ENCODE measurements around the gene PMVK. TPM values are rescaled to one million over a fixed set of nuclear protein-coding genes. Genes with fewer than 3 reads are reported as not detected.

Gene PMVK
- total RNA-seq, 1 donor from 2014 or later, result 42.5 TPM

- Mint-ChIP-seq H3K4me3 (peak overlapping the region; percentile 94), H3K9me3 (no peaks in the 10 kb centered on the region), H3K27me3 (ENCODE audit: insufficient read depth) (peaks cover 2% of the 10 kb centered on the region), H3K4me1 (ENCODE audit: low read depth) (peaks cover 65% of the 10 kb centered on the region), H3K36me3 (ENCODE audit: low read depth) (peaks cover 15% of the 10 kb centered on the region), H3K27ac (peak overlapping the region; percentile 100)
- DNase-seq (ENCODE audit: low spot score), result no peak
- intact Hi-C loops (cut with micrococcal nuclease), result loop anchor here (2.0 kb wide), 1 partner anchor 396 kb away; the partner anchor contains the start of gene UBE2Q1
Measured at GRCh38 chr1:154954541-154954940, 18.0 kb upstream of the PMVK start.

- Mint-ChIP-seq H3K27ac (peak overlapping the region; percentile 100), H3K9me3 (no peaks in the 10 kb centered on the region), H3K27me3 (ENCODE audit: insufficient read depth) (peaks cover 2% of the 10 kb centered on the region), H3K4me3 (peak overlapping the region; percentile 94), H3K4me1 (ENCODE audit: low read depth) (peaks cover 68% of the 10 kb centered on the region), H3K36me3 (ENCODE audit: low read depth) (peaks cover 16% of the 10 kb centered on the region)
- intact Hi-C loops (cut with micrococcal nuclease), result loop anchor here (2.0 kb wide), 1 partner anchor 395 kb away; the partner anchor contains the start of gene UBE2Q1
- DNase-seq (ENCODE audit: low spot score), result no peak
Measured at GRCh38 chr1:154953611-154954038, 17.1 kb upstream of the PMVK start.

GRCh38 chr1:154952664-154953063 is 16.1 kb upstream of the PMVK start:
- peak overlapping the region; percentile 79 for H3K4me3 Mint-ChIP-seq
- intact Hi-C loops (cut with micrococcal nuclease), result no loop called here
- no peak for DNase-seq (ENCODE audit: low spot score)
- peak overlapping the region; percentile 88 for H3K27ac Mint-ChIP-seq
- no peaks in the 10 kb centered on the region for H3K9me3 Mint-ChIP-seq
- H3K27me3 Mint-ChIP-seq (ENCODE audit: insufficient read depth), result peaks cover 2% of the 10 kb centered on the region
- H3K36me3 Mint-ChIP-seq (ENCODE audit: low read depth), result peaks cover 18% of the 10 kb centered on the region
- peaks cover 67% of the 10 kb centered on the region for H3K4me1 Mint-ChIP-seq (ENCODE audit: low read depth)

- peaks cover 67% of the 10 kb centered on the region for H3K4me1 Mint-ChIP-seq (ENCODE audit: low read depth)
- H3K4me3 Mint-ChIP-seq, result peak overlapping the region; percentile 79
- intact Hi-C loops (cut with micrococcal nuclease), result no loop called here
- peaks cover 2% of the 10 kb centered on the region for H3K27me3 Mint-ChIP-seq (ENCODE audit: insufficient read depth)
- H3K27ac Mint-ChIP-seq, result peak overlapping the region; percentile 88
- DNase-seq (ENCODE audit: low spot score), result peak; percentile 47
- H3K36me3 Mint-ChIP-seq (ENCODE audit: low read depth), result peaks cover 19% of the 10 kb centered on the region
- H3K9me3 Mint-ChIP-seq, result no peaks in the 10 kb centered on the region
Measured at GRCh38 chr1:154951901-154952657, 15.6 kb upstream of the PMVK start.

- Mint-ChIP-seq H3K4me3 (no peak overlapping the region), H3K36me3 (ENCODE audit: low read depth) (peaks cover 23% of the 10 kb centered on the region), H3K4me1 (ENCODE audit: low read depth) (peaks cover 47% of the 10 kb centered on the region), H3K27ac (no peak overlapping the region), H3K9me3 (no peaks in the 10 kb centered on the region), H3K27me3 (ENCODE audit: insufficient read depth) (no peaks in the 10 kb centered on the region)
- intact Hi-C loops (cut with micrococcal nuclease), result no loop called here
- DNase-seq (ENCODE audit: low spot score), result no peak
Measured at GRCh38 chr1:154948079-154948478, 11.6 kb upstream of the PMVK start.

- no peak overlapping the region for H3K4me3 Mint-ChIP-seq
- peaks cover 23% of the 10 kb centered on the region for H3K36me3 Mint-ChIP-seq (ENCODE audit: low read depth)
- peaks cover 52% of the 10 kb centered on the region for H3K4me1 Mint-ChIP-seq (ENCODE audit: low read depth)
- H3K27ac Mint-ChIP-seq, result peak overlapping the region; percentile 60
- no peaks in the 10 kb centered on the region for H3K9me3 Mint-ChIP-seq
- intact Hi-C loops (cut with micrococcal nuclease), result no loop called here
- no peaks in the 10 kb centered on the region for H3K27me3 Mint-ChIP-seq (ENCODE audit: insufficient read depth)
- no peak for DNase-seq (ENCODE audit: low spot score)
Measured at GRCh38 chr1:154945962-154946850, 9.7 kb upstream of the PMVK start.

- no peaks in the 10 kb centered on the region for H3K27me3 Mint-ChIP-seq (ENCODE audit: insufficient read depth)
- peaks cover 19% of the 10 kb centered on the region for H3K36me3 Mint-ChIP-seq (ENCODE audit: low read depth)
- H3K27ac Mint-ChIP-seq, result no peak overlapping the region
- H3K4me1 Mint-ChIP-seq (ENCODE audit: low read depth), result peaks cover 52% of the 10 kb centered on the region
- no peak overlapping the region for H3K4me3 Mint-ChIP-seq
- H3K9me3 Mint-ChIP-seq, result no peaks in the 10 kb centered on the region
- intact Hi-C loops (cut with micrococcal nuclease), result no loop called here
- DNase-seq (ENCODE audit: low spot score), result no peak
Measured at GRCh38 chr1:154945160-154945961, 8.8 kb upstream of the PMVK start.

- peaks cover 57% of the 10 kb centered on the region for H3K4me1 Mint-ChIP-seq (ENCODE audit: low read depth)
Measured at GRCh38 chr1:154944401-154945159, 8.1 kb upstream of the PMVK start.

GRCh38 chr1:154943649-154944400 is 7.3 kb upstream of the PMVK start:
- Mint-ChIP-seq H3K4me1 (ENCODE audit: low read depth) (peaks cover 62% of the 10 kb centered on the region), H3K27me3 (ENCODE audit: insufficient read depth) (no peaks in the 10 kb centered on the region), H3K27ac (peak overlapping the region; percentile 93), H3K9me3 (no peaks in the 10 kb centered on the region), H3K4me3 (peak overlapping the region; percentile 0), H3K36me3 (ENCODE audit: low read depth) (peaks cover 18% of the 10 kb centered on the region)
- peak; percentile 29 for DNase-seq (ENCODE audit: low spot score)
- intact Hi-C loops (cut with micrococcal nuclease), result no loop called here

More at GRCh38 chr1:154944401-154945159, 8.1 kb upstream of the PMVK start:
- H3K27ac Mint-ChIP-seq, result peak overlapping the region; percentile 93
- intact Hi-C loops (cut with micrococcal nuclease), result no loop called here
- no peak overlapping the region for H3K4me3 Mint-ChIP-seq
- DNase-seq (ENCODE audit: low spot score), result no peak
- H3K27me3 Mint-ChIP-seq (ENCODE audit: insufficient read depth), result no peaks in the 10 kb centered on the region
- H3K9me3 Mint-ChIP-seq, result no peaks in the 10 kb centered on the region
- H3K36me3 Mint-ChIP-seq (ENCODE audit: low read depth), result peaks cover 18% of the 10 kb centered on the region

GRCh38 chr1:154941333-154942013 is 5.0 kb upstream of the PMVK start:
- H3K36me3 Mint-ChIP-seq (ENCODE audit: low read depth), result peaks cover 10% of the 10 kb centered on the region
- H3K27me3 Mint-ChIP-seq (ENCODE audit: insufficient read depth), result no peaks in the 10 kb centered on the region
- H3K4me3 Mint-ChIP-seq, result peak overlapping the region; percentile 70
- no peak for DNase-seq (ENCODE audit: low spot score)
- intact Hi-C loops (cut with micrococcal nuclease), result no loop called here
- no peaks in the 10 kb centered on the region for H3K9me3 Mint-ChIP-seq
- peak overlapping the region; percentile 93 for H3K27ac Mint-ChIP-seq
- H3K4me1 Mint-ChIP-seq (ENCODE audit: low read depth), result peaks cover 74% of the 10 kb centered on the region

- Mint-ChIP-seq H3K9me3 (no peaks in the 10 kb centered on the region), H3K36me3 (ENCODE audit: low read depth) (peaks cover 6% of the 10 kb centered on the region), H3K4me3 (peak overlapping the region; percentile 70), H3K4me1 (ENCODE audit: low read depth) (peaks cover 78% of the 10 kb centered on the region), H3K27ac (peak overlapping the region; percentile 93), H3K27me3 (ENCODE audit: insufficient read depth) (no peaks in the 10 kb centered on the region)
- DNase-seq (ENCODE audit: low spot score), result no peak
- intact Hi-C loops (cut with micrococcal nuclease), result no loop called here
Measured at GRCh38 chr1:154940651-154941194, 4.2 kb upstream of the PMVK start.

All from activated T-helper 1 cell treated with anti-CD3 and anti-CD28 coated beads, Interleukin-12 subunit alpha, Interleukin-12 subunit beta, Interleukin-2, Interleukin-4 antibody, amounts not matched to agents 30 ng/mL and 10 ng/mL and 1 ng/mL, durations not matched to agents 14 hours and 24 hours and 36 hours (primary cell).